ENCODE measurements around the gene LYSMD1. TPM values are rescaled to one million over a fixed set of nuclear protein-coding genes. Genes with fewer than 3 reads are reported as not detected.

LYSMD1 gene
- total and polyA plus RNA-seq, 2 of the 4 experiments (the other 2 are of a cell fraction): 5.9 to 10.4 TPM

- TF ChIP-seq ELK1 (IDR thresholded peaks at IDR 0.05; ENCODE audit: borderline replicate concordance, low read depth, low read length) (peak; percentile 77), USF2 (IDR thresholded peaks at IDR 0.05; ENCODE audit: low read depth, low read length) (no peak)
Observed at GRCh38 chr1:151165738-151166504, at the start of gene LYSMD1, which contains the start of gene SCNM1 (continued).

GRCh38 chr1:151213560-151213959 is 47.9 kb upstream of the LYSMD1 start:
- intact Hi-C loops (cut with micrococcal nuclease) (no loop called here), dilution Hi-C loops (cut with HindIII; ENCODE audit: low sequenced_read_pairs, unreplicated experiment) (no loop called here), in situ Hi-C loops (cut with MboI; ENCODE audit: low sequenced_read_pairs) (no loop called here)
- Histone ChIP-seq H3K18ac (ENCODE audit: low read depth, low read length) (no peak overlapping the region), H3K9me1 (ENCODE audit: insufficient read depth, low read length) (peaks cover 8% of the 10 kb centered on the region; the same call in 1 of the 2 replicates), H2BK20ac (ENCODE audit: low read depth, low read length) (no peak overlapping the region), H3K27ac (ENCODE audit: insufficient read depth, low read length) (no peak overlapping the region), H2BK5ac (ENCODE audit: low read depth, low read length, poor library complexity, severe bottlenecking) (no peak overlapping the region), H3K23ac (ENCODE audit: low read depth, low read length) (no peak overlapping the region), H3K27me3 (ENCODE audit: control insufficient read depth, insufficient read depth, low read length) (no peaks in the 10 kb centered on the region), H3K9me3 (ENCODE audit: control insufficient read depth, insufficient read depth, low read length) (no peaks in the 10 kb centered on the region), H3K4me2 (ENCODE audit: low read depth, low read length) (no peak overlapping the region), H4K91ac (ENCODE audit: insufficient read depth, low read depth, low read length) (no peak overlapping the region), H3K56ac (ENCODE audit: extremely low read depth, insufficient read depth, low read length) (no peak overlapping the region), H4K20me1 (ENCODE audit: insufficient read depth, low read length) (peaks cover 85% of the 10 kb centered on the region), H3K14ac (replicated peaks; ENCODE audit: low read depth, low read length) (no peak overlapping the region), H4K5ac (ENCODE audit: low read depth, low read length) (no peak overlapping the region), H4K8ac (ENCODE audit: low read depth in 2 of 2, low read length in 2 of 2) (no peak overlapping the region), H2AK5ac (ENCODE audit: low read depth, low read length) (no peak overlapping the region), H3K4me1 (ENCODE audit: control insufficient read depth, insufficient read depth, low read length) (peaks cover 1% of the 10 kb centered on the region; the same call in 1 of the 2 replicates), H3K79me1 (ENCODE audit: low read depth in 1 of 2, low read length in 2 of 2) (peaks cover 5 to 71% of the 10 kb centered on the region in 2 experiments; a peak in 3 of 4 replicates), H3K4ac (ENCODE audit: low read depth, low read length) (no peak overlapping the region), H2AK9ac (replicated peaks; ENCODE audit: low read depth, low read length, poor library complexity) (no peak overlapping the region), H3K36me3 (ENCODE audit: control insufficient read depth, insufficient read depth, low read length) (peaks cover 21% of the 10 kb centered on the region), H2BK15ac (ENCODE audit: low read depth, low read length) (no peak overlapping the region), H3K9ac (ENCODE audit: low read depth, low read length) (no peak overlapping the region), H2AFZ (replicated peaks; ENCODE audit: low read length, poor library complexity) (no peak overlapping the region), H3K4me3 (ENCODE audit: insufficient read depth, low read depth, low read length) (no peak overlapping the region), H2BK120ac (ENCODE audit: low read depth, low read length) (no peak overlapping the region)
- ChIA-PET CTCF (no interaction called here), POLR2A (ENCODE audit: unreplicated experiment) (no interaction called here)
- no CpG with 5 or more reads among the region's 2 CpGs for WGBS, 2 experiments (ENCODE audit: extremely low coverage in 2 of 2, insufficient read length in 1 of 2)
- DNase-seq (no peak), ATAC-seq (ENCODE audit: low read depth) (no peak)
- no TSS peak for BruUV-seq (replicated peaks)
- TF ChIP-seq CEBPB (IDR thresholded peaks at IDR 0.05; ENCODE audit: low read depth, low read length) (no peak), MXI1 (IDR thresholded peaks at IDR 0.05; ENCODE audit: borderline replicate concordance, low read depth, low read length) (no peak), BHLHE40 (IDR thresholded peaks at IDR 0.05; ENCODE audit: low read depth, low read length) (no peak), RCOR1 (IDR thresholded peaks at IDR 0.05; ENCODE audit: insufficient replicate concordance, low read length) (no peak), SMC3 (IDR thresholded peaks at IDR 0.05; ENCODE audit: low read depth, low read length) (no peak), RFX5 (IDR thresholded peaks at IDR 0.05; ENCODE audit: low read depth, low read length) (no peak), NFE2L2 (IDR thresholded peaks at IDR 0.05; ENCODE audit: low read depth, low read length) (no peak), FOS (IDR thresholded peaks at IDR 0.05; ENCODE audit: low read depth, low read length) (no peak), MAZ (IDR thresholded peaks at IDR 0.05; ENCODE audit: borderline replicate concordance, low read depth, low read length) (no peak), CTCF (conservative IDR thresholded peaks at IDR 0.05; ENCODE audit: low read depth, low read length) (no peak)

Measured in IMR-90 (cell line).